DMS79 (cell line): ENCODE data around the gene DNAJC5.
"Not testable (repeated sequence)": the region's sequence is repeated elsewhere in the genome, so short reads cannot be mapped to it uniquely, and the experiment has no call there.

Experiments used
- DNase-seq: peaks from one replicate; lab custom pipeline; 2025; lab: John Stamatoyannopoulos, UW

Gene DNAJC5, protein sequence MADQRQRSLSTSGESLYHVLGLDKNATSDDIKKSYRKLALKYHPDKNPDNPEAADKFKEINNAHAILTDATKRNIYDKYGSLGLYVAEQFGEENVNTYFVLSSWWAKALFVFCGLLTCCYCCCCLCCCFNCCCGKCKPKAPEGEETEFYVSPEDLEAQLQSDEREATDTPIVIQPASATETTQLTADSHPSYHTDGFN

GRCh38 chr20:63894358-63895201, at the start of gene DNAJC5:
DNAJC5 (plus strand) TSS chr20:63895126; CDS start chr20:63928346, 33,220 bp downstream.
- peak; percentile 88 for DNase-seq

- no peak for DNase-seq
Measured at GRCh38 chr20:63846128-63846771, 48.7 kb upstream of the DNAJC5 start.

DNA sequence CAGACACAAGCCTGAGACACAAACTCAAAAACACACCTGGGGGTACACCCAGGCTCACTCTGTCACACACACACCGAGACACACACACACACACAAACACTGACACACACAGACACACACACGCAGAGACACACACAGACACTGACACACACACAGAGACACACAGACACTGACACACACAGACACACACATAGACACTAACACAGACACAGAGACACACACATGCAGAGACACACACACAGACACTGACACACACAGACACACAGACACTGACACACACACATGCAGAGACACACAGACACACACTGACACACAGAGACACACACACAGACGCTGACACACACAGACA, 48.1 kb upstream of the DNAJC5 start:
- DNase-seq, result no peak

DNA sequence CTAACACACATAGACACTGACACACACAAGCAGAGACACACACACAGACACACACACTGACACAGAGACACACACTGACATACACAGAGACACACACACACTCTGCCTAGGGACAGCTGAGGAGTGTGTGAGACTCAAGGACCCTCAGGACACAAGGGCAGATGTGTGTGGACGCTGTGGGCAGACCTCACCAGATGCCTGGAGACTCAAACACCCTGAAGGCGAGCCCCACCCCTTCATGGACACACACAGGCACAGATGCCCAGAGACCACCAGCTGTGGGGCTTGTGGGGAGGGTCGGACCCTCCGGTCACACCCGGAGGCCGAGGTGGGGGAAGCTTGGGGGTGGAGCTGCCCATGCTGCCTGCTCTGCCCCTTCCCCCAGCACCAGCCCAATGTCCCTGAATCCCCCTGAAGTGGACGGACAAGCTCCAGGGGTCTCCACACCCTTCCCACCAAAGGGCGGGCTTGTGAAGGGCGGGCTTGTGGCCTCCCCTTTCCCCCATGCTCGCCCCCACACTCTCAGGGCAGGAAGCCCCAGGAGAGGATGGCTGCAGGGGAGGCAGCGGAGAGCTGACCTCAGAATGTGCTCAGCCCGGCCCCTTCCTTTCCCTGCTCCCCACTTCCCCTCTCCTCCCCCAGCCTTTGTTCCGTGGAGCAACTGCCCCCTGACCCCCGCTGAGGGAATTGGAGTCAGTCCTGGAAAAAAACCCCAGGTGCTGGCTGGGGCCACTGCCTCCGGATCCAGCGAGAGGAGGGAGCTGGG, 47.5 kb upstream of the DNAJC5 start:
- DNase-seq, result no peak

DNA sequence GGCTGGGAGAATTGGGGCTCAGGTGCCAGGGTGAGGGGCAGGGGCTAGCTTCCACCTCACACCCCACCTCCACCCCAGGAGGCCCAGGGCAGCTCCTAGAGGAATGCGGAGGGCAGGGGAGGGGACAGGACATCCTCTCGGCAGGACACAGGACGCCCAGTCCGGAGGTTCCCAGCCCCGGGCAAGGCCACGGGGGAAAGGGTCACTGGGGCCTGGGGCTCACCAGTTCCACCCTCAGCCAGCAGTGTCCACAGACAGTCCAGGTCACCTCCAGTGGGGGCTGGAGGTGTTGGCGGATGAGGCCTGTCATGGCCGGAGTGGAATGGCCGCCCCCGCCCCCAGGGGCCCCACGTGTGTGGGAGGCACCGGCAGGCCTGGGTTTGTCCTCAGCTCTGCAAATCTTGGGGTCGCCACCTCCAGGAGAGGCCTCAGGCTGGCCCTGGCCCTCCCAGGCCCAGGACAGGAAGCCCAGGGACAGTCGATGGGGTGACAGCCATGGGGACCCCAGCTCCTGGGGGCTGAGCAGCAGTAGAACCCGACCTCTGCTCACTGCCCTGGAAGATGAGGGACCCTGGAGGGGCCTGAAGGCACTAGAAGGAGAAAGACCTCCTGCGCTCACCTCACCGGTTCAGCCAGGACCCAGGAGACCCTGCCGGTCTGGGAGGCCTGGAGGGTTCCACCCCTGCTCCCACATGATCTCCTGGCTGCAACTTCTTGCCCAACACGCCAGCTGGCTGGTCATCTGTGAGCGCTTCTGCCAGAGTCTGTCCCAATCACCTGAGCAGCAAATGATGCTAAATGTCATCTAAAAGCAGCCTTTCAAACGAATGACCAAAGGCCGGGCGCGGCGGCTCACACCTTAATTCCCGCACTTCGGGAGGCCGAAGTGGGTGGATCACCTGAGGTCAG, 46.7 kb upstream of the DNAJC5 start:
- DNase-seq, result no peak

DNA sequence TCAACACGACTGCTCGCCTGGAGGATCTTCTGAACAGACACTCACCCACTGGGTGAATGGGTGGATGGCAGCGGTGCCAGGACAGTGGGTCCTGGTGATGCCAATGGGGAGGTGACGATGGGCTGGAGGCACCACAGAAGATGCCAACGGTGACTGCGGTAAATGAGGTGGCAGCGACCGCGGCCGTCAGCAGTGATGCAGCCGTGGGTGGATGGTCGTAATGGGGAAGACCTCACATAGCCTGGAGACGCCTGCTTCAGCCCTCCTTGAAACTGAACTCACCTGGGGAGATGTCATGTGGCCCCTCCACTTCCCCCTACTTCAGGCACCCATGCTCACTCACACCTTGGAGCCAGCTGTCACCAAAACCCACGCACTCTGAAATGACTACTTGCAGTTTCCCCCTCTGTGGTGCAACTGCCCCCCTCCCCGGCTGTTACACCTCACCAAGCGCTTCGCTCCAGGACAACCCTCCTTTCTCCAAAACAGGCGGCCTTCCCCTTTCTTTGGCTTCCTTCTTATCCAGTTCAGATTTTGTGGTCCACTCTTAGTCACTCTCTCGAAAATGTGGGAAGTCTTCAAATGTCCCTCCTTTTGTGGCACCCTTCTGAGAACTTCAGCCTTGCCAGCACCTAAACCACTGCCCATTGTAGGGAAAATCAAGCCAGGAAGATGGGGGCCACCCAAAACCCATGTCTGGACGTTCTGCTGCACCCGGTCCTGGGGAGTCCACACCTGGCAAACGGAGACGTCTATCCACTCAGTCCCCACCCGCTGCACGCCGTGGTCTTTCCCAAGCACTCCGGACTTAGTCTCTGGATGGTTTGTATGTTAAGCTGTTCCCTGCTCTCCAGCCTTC, 44.0 kb upstream of the DNAJC5 start:
- no peak for DNase-seq

- DNase-seq, result not testable (repeated sequence)
Measured at GRCh38 chr20:63851548-63851943, 43.4 kb upstream of the DNAJC5 start.

DNA sequence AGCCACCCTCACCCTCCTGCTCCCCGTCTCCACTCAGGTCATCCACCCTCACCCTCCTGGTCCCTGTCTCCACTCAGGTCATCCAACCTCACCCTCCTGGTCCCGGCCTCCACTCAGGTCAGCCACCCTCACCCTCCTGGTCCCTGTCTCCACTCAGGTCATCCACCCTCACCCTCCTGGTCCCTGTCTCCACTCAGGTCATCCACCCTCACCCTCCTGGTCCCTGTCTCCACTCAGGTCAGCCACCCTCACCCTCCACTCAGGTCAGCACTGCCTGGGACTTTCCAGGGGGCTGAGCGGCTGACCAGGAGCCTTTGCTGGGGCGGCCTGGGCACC, 41.2 kb upstream of the DNAJC5 start:
- not testable (repeated sequence) for DNase-seq

DNA sequence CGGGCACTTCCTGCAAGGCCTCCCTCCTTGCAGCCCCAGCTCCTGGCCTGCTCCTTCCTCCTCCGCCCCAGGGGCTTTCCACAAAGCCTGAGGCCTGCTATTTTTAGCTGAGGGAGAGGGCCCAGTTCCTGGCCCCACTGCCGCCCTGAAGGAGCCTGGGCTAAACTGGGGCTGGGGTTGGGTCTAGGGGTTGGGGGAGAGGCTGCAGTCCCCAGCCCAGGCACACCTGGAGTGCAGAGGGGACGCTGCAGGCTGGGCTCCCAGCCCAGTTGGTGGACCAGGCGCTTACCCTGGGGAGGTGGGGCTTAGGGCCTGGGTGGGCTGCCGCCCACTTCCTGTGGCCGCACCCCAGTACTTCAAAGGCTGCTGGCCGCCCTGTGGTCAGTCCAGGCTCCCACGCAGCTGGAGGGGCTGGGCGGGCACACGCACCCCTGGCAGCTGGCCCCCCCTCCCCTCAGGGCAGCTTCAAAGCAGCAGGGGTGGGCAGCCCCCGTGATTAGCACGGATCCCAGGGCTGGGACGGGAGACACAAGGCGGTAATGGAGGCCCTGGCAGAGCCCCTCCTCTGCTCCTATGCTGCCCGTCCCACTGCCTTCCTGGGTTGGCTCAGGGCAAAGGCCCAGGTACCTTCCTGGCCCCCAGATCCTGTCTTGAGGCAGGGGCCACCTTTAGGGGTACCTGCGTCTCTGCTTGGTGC, 40.7 kb upstream of the DNAJC5 start:
- no peak for DNase-seq

DNA sequence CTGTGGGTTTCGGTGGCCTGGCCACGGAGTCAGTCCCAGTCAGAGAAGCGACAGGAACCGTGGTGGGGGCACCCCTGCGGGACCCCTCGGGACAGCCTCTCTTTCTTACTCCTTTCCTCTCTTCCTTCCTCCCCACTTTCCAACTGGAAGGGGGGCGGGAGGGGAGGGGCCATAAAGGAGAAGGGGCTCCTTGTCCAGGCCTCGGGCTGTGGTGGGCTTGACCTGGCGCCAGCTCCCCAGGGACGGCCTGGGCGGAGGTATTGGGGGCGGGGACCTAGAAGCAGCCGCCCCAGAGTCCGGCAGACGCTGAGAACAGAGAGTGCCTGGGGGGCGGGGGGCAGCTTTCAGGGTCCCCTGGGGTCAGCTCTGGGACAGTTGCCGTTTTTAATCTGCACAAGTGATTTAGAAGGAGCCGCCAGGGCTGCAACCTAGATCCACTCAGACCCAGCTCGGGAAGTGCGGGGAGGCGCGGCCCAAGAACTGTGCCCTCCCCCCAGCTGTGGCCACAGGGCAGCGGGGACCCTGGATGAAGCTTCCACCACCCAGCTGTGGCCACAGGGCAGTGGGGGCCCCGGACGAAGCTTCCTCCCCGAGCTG, 40.1 kb upstream of the DNAJC5 start:
- DNase-seq, result no peak

DNA sequence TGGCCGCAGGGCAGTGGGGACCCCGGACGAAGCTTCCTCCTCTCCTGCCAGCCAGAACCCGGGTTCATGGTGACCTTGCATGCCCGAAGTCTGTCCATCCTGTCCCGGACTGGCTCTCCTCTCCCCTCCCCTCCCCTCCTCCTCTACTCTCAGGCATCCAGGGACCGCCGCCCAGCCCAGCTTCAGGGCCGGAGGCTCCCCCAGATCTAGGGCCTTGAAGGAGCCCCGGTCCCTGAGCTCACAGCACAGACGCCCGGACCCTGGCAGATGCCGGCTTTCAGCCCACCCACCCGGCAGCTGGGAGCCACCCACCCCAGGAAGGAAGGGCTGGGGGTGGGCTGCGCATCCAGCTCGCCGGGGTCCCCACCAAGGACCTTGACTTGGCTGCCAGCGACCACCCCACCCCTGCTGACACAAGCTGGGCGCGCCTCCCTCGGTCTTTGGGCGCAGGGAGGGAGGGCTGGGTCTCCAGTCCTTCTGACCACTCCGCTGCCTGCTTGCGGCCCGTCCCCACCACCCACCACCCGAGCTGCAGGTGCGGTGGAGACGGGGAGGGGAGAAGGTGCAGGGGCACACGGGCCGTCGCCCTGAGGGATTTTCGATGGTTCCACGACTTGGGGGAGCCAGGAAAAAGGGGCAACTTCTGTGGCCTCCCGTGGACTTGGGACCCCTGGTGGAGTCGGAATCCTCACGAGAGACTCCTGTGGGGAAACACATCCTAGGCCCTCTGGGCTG, 39.4 kb upstream of the DNAJC5 start:
- no peak for DNase-seq

- no peak for DNase-seq
Measured at GRCh38 chr20:63856098-63856511, 38.8 kb upstream of the DNAJC5 start.

DNA sequence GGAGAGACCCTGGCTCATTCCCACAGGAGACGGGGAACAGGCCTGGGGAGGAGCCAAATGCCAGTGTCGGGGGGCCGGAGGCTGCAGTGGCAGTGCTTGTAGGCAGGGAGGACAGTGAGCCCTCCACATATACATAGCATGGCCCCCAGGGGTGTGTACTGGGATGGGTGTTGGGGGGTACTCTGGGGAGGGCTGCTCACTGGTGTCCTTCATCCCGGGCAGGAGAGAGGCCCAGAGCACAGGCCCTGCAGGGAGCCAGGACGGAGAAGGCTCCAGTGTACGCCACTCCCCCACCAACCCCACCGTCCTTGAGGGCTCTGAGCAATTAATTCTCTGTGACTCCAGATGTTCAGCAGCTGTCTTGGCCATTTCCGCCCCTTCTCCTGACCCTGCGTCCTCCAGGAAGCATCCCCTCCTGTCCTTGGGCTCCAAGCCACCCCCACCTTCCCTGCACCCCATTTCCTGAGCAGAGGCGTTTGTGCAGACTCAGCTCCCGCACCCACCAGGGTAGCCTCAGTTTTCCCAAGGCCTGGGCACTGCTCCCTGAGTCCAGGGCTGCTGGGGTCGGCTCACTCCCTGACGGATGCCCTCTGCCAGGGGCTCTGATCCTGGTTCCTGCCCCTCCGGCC, 37.0 kb upstream of the DNAJC5 start:
- no peak for DNase-seq

GRCh38 chr20:63858393-63859165, 36.3 kb upstream of the DNAJC5 start:
- no peak for DNase-seq

- DNase-seq, result no peak
Measured at GRCh38 chr20:63859166-63859699, 35.7 kb upstream of the DNAJC5 start.

DNA sequence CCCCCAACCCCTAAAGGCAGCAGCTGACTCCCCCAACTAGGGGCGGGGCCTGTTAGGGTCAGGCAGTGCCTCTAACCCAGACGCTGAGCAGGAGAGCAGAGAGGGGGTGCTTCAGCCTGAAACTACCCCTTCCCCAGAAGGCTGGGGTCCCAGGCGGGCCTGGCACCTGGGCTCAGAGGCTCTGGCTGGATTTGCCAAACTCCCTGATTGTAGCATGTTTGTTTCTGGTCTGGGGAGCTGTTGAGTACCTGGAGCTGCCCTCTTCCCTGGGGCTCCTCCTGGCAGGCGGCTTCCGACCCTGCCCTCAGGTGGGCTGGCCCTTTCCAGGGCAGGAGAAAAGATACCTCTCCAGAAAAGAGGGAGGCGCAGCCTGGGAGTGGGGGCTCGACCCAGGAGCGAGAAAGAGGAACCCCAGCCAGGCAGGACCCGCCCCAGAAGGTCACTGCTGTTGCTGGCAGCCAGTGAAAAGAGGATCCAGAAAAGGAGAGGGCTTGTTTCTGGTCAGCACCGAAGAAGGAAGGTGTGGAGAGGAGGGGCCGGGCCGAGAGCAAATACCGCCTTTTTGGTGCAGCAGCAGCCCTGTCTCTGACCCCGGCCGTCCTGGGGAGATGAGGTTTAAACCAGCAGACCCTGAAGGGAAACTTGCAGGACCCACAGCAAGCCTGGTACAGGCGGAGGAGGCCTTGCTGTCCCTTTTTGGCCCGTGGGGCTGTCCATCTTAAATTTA, 34.4 kb upstream of the DNAJC5 start:
- no peak for DNase-seq
